AG09319 (cell line): ENCODE measurements around the gene RBM28.
"Not testable (repeated sequence)": the region's sequence is repeated elsewhere in the genome, so short reads cannot be mapped to it uniquely, and the experiment has no call there.

Experiments used
- DNase-seq: peaks from one replicate; pipeline ENCODE4 v3.0.0-alpha.2; 2010; ENCODE audit warnings: low read depth; ENCODE audit errors: extremely low read depth
- TF ChIP-seq, protein P1 (sequence below): IDR thresholded peaks from 2 replicates; pipeline ENCODE4 v1.5.1; 2011; ENCODE audit warnings: low read depth, mild to moderate bottlenecking, inconsistent platforms, low read length, moderate library complexity

RBM28 gene

DNA sequence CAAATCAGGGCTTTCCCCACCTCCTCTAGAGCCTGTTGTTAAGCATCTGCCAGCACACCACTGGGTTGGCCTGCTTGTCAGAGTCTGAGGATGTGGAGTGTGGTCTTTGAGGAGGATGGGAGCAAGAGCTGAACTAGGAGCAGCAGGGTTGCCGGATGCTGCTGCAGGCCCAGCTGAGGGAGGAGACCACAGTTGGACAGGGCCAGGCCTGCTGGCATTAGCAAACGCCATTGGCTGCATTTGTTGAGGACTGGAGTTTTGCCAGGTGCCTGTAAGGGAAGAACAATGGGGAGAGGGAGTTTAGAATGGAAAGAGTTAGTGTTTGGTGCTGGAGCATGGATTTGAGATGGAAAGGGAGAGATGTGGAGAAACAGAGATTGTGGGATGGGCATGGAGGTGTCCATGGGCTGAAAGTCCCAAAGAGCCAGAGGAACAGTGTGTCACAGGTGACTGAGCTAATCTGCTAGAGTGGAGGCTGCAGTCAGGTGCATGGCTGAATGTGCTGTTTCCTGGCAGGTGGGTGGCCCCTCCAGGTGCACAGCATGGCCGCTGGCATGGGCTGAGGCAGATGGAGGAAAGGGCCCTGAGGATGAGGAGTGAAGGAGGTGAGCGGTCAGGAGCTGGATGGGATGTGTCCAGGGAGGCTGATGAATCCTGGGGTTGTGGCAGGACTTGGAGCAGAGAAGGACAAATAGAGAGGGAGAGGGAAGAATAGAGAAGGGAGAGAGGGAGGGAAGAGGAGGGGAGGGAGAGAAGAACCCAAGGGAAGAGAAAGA, 61.9 kb downstream of the RBM28 start:
- TF ChIP-seq, protein P1, sequence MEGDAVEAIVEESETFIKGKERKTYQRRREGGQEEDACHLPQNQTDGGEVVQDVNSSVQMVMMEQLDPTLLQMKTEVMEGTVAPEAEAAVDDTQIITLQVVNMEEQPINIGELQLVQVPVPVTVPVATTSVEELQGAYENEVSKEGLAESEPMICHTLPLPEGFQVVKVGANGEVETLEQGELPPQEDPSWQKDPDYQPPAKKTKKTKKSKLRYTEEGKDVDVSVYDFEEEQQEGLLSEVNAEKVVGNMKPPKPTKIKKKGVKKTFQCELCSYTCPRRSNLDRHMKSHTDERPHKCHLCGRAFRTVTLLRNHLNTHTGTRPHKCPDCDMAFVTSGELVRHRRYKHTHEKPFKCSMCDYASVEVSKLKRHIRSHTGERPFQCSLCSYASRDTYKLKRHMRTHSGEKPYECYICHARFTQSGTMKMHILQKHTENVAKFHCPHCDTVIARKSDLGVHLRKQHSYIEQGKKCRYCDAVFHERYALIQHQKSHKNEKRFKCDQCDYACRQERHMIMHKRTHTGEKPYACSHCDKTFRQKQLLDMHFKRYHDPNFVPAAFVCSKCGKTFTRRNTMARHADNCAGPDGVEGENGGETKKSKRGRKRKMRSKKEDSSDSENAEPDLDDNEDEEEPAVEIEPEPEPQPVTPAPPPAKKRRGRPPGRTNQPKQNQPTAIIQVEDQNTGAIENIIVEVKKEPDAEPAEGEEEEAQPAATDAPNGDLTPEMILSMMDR, result no peak
- DNase-seq, result no peak

DNA sequence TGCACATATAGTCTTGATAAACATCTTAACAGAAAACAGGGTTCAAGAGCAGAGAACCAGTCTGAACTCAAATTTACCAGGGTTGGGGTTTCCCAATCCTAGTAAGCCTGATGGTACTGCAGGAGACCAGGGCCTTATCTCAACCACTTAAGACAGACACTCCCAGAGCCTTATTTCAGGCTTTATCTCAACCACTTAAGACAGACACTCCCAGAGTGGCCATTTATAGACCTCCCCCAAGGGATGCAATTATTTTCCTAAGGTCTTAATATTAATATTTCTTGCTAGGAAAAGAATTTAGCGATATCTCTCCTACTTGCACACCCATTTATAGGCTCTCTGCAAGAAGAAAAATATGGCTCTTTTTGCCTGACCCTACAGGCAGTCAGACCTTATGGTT, 63.3 kb downstream of the RBM28 start:
- DNase-seq, result not testable (repeated sequence)

DNA sequence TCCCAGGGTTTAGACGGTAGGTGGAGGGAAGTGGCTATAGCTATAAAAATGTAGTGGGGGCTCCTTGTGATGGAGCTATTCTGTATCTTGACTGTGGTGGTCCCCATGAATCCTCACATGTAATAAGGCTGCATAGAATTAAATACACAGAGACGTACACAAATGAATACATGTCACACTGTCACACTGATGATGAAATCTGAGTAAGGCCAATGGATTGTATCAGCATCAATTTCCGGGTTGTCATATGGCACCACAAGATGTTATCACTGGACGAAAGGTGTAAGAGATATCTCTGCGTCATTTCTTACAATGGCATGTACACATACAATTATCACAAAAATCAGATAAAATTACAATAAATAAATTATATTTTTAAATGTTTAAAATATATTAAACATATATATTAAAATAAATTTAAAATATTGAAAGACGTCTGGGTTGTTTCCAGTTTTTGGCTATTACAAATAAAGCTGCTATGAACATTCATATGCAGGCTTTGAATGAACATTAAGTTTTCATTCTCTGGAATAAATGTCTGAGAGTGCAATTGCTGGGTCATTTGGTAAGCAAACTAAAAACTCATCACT, 64.5 kb downstream of the RBM28 start:
- TF ChIP-seq, protein P1, result no peak
- DNase-seq, result no peak

DNA sequence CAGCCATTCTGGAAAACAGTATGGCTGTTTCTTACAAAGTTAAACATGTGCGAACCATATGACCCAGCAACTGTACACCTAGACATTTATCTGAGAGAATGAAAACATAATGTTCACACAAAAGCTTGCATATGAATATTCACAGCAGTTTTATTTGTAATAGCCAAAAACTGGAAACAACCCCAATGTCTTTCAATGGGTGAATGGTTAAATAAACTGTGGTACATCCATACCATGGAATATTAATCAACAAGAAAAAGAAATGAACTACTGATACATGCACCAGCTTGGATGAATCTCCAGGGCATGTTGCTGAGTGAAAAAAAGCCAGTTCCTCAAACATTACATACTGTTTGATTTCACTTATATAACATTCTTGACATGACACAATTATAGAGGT, 65.3 kb downstream of the RBM28 start:
- no peak for DNase-seq
- TF ChIP-seq, protein P1, result no peak

DNA sequence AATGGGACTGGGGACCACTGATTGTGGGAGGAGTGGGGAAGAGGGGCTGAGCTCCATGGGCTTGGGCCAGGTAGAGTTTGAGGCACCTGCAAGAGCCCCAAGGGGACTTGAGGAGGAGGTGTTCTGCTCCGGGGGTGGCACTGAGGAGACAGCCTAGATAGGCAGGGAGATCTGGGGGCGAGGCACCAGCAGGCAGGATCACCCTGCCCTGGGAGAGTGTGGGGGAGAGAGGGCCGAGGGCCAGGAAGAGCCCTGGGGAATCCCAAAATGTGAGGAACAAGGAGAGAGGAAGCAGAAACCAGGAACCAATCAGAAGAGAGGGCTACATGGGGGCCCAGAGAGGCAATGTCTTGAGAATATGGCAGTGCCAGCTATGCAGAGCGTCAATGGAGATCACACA, 68.0 kb downstream of the RBM28 start:
- no peak for DNase-seq
- TF ChIP-seq, protein P1, result no peak

DNA sequence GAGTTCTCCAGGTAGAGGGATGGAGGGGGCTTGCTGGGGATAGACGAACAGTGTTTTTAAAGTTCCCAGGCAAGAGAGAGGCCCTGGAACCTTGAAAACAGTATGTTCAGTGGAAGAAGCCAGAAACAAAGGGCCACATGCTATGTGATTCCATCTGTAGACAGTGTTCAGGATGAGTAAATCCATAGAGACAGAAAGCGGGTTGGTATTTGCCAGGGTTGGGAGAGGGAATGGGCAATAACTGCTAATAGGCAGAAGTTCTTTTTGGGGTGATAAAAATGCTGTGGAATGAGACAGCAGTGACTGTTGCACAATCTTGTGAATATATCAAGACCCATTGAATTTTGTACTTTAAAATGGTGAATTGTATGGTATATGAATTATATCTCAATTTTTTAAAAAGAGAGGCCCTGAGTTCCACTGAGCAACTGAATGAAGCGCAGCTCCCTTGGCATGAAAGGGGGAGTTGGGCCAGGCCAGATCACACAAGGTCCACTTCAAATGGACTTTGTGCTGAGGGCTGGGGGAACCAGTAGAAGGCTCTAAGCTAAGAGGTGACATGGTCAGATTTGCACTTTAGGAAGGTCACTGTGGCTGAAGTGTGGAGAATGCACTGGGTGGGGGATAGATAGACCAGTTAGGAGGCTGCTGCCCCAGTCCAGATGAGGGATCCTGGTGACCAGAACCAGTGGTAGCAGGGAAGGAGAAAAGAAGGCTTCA, 68.7 kb downstream of the RBM28 start:
- TF ChIP-seq, protein P1, result no peak
- DNase-seq, result no peak

DNA sequence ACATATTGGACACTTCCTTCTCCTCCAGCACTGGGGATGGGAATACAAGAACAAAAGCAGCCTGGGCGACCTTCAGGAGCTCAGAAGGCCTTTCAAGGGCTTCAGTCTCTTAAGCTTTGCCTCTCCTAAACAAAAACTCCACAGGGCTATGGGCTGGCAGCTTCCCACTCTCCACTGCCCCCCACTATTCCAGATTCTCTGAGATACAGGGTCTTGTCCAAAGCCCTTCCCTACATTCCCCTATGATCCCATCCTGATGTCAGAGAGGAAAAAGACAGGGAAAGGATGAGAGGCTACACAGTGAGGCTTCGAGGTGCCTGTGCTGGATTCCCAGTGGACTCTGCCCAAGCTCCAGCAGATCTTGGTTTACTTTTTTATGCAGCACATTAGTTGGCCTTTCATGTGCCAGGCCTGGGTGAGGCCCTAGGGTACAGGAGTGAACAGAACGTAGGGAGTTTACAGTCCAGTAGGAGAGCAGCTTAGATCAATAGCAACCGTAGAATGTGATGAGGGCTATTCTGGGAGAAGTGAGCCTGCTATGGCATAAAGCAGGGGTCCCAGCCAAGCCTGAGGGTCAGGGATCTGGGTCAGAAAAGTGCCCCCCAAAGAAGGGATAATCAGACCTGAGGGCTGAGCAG, 69.3 kb downstream of the RBM28 start:
- DNase-seq, result no peak
- TF ChIP-seq, protein P1, result no peak
